ENCODE measurements around the gene PLIN1. TPM values are rescaled to one million over a fixed set of nuclear protein-coding genes. Genes with fewer than 3 reads are reported as not detected.
A peak's percentile ranks its signal among the peaks of the same experiment; 100 is the strongest.

Gene PLIN1
- total and polyA plus RNA-seq, 10 of the 15 experiments (the other 5 are each of a cell fraction or from before 2014, with no cell fraction given) = 0.05 to 0.13 (median 0.09) TPM; not detected in 6

GRCh38 chr15:89641053-89641452 is 38.1 kb downstream of the PLIN1 start:
- Histone ChIP-seq H3K4me1 (ENCODE audit: control insufficient read depth, insufficient read depth, low read length) (no peaks in the 10 kb centered on the region), H3K36me3 (ENCODE audit: control insufficient read depth in 2 of 2, insufficient read depth in 2 of 2, low read length in 1 of 2) (no peaks in the 10 kb centered on the region), H3K4me3 (no peak overlapping the region), H3K9ac (ENCODE audit: control insufficient read depth, insufficient read depth, low read length) (no peak overlapping the region), H3K27ac (ENCODE audit: control insufficient read depth, insufficient read depth) (no peak overlapping the region), H2AFZ (ENCODE audit: control insufficient read depth, low read depth, low read length) (no peak overlapping the region), H3K79me2 (ENCODE audit: control insufficient read depth, insufficient read depth, low read length) (no peaks in the 10 kb centered on the region), H3K4me2 (ENCODE audit: control insufficient read depth, insufficient read depth) (no peak overlapping the region), H3K27me3 (replicated peaks in 1 of 2; ENCODE audit: control insufficient read depth in 2 of 2, insufficient read depth in 2 of 2, low read length in 1 of 2) (no peaks in the 10 kb centered on the region), H4K20me1 (ENCODE audit: control insufficient read depth, insufficient read depth) (no peaks in the 10 kb centered on the region), H3K9me3 (replicated peaks; ENCODE audit: control insufficient read depth, insufficient read depth, low read length) (no peaks in the 10 kb centered on the region)
- no TSS peak for BruUV-seq (replicated peaks)
- 17% methylated on average over 5 of the region's 5 CpGs for WGBS (ENCODE audit: insufficient coverage, insufficient replicate concordance, low lambda C conversion rate, missing lambda C conversion rate)
- CTCF ChIA-PET = interaction anchor here (1.6 kb wide), 1 partner anchor 99 kb away, joined by 4 read pairs; no protein-coding TSS in a partner anchor
- RAD21 ChIA-PET (ENCODE audit: unreplicated experiment) = no interaction called here
- peak; percentile 31; the same call in 2 of the 3 replicates for ATAC-seq
- in situ Hi-C loops (cut with MboI) (no loop called here), intact Hi-C loops (cut with micrococcal nuclease; ENCODE audit: unreplicated experiment) (no loop called here)
- no peak for TF ChIP-seq ZNF217 (IDR thresholded peaks at IDR 0.05)
- no peak for TF ChIP-seq STAT1 (conservative IDR thresholded peaks at IDR 0.05)
- no peak for TF ChIP-seq MEF2B (IDR thresholded peaks at IDR 0.05; ENCODE audit: partially characterized antibody, poor library complexity, severe bottlenecking)
- TF ChIP-seq JUND (IDR thresholded peaks at IDR 0.05; ENCODE audit: low read depth, low read length) = no peak
- no peak for TF ChIP-seq SREBF2 (IDR thresholded peaks at IDR 0.05; ENCODE audit: low read length)
- no peak for TF ChIP-seq HCFC1 (IDR thresholded peaks at IDR 0.05; ENCODE audit: low read length)
- TF ChIP-seq FOXK2 (IDR thresholded peaks at IDR 0.05) = no peak
- TF ChIP-seq NFYA (IDR thresholded peaks at IDR 0.05; ENCODE audit: borderline replicate concordance, low read depth, low read length) = no peak
- TF ChIP-seq MAX (IDR thresholded peaks at IDR 0.05; ENCODE audit: low read depth, low read length) = no peak
- no peak for TF ChIP-seq RELA (IDR thresholded peaks at IDR 0.05; ENCODE audit: borderline replicate concordance, partially characterized antibody)
- TF ChIP-seq FOS (IDR thresholded peaks at IDR 0.05; ENCODE audit: borderline replicate concordance, extremely low read depth, insufficient read length) = no peak
- no peak for TF ChIP-seq IKZF1 (conservative IDR thresholded peaks at IDR 0.05)
- TF ChIP-seq ZBED1 (IDR thresholded peaks at IDR 0.05; ENCODE audit: borderline replicate concordance) = no peak
- no peak for TF ChIP-seq YBX1 (IDR thresholded peaks at IDR 0.05)
- TF ChIP-seq ZBTB33 (IDR thresholded peaks at IDR 0.05) = no peak
- TF ChIP-seq, protein P1, sequence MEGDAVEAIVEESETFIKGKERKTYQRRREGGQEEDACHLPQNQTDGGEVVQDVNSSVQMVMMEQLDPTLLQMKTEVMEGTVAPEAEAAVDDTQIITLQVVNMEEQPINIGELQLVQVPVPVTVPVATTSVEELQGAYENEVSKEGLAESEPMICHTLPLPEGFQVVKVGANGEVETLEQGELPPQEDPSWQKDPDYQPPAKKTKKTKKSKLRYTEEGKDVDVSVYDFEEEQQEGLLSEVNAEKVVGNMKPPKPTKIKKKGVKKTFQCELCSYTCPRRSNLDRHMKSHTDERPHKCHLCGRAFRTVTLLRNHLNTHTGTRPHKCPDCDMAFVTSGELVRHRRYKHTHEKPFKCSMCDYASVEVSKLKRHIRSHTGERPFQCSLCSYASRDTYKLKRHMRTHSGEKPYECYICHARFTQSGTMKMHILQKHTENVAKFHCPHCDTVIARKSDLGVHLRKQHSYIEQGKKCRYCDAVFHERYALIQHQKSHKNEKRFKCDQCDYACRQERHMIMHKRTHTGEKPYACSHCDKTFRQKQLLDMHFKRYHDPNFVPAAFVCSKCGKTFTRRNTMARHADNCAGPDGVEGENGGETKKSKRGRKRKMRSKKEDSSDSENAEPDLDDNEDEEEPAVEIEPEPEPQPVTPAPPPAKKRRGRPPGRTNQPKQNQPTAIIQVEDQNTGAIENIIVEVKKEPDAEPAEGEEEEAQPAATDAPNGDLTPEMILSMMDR (IDR thresholded peaks at IDR 0.05 in 2 of 3, conservative IDR thresholded peaks at IDR 0.05 in 1 of 3; ENCODE audit: control insufficient read depth in 2 of 3, extremely low read depth in 1 of 3, insufficient read depth in 1 of 3, low read depth in 3 of 3, low read length in 3 of 3) = no peak
- no peak for TF ChIP-seq RAD21 (IDR thresholded peaks at IDR 0.05; ENCODE audit: insufficient read depth, low read depth, low read length)
- no peak for TF ChIP-seq YY1 (IDR thresholded peaks at IDR 0.05; ENCODE audit: low read depth, low read length)
- TF ChIP-seq MYB (IDR thresholded peaks at IDR 0.05; ENCODE audit: borderline replicate concordance, low read depth, low read length) = no peak
- TF ChIP-seq CHD1 (IDR thresholded peaks at IDR 0.05; ENCODE audit: low read depth, low read length) = no peak
- no peak for DNase-seq (ENCODE audit: low read depth, low spot score)
- no peak for FAIRE-seq
- SMC1A ChIA-PET (ENCODE audit: uncharacterized antibody, unreplicated experiment) = no interaction called here
- POLR2A ChIA-PET = no interaction called here
